ENCODE measurements around the gene C3AR1.

- TF ChIP-seq CEBPB (IDR thresholded peaks at IDR 0.05) (no peak), CTCF (IDR thresholded peaks at IDR 0.05) (no peak), EP300 (IDR thresholded peaks at IDR 0.05) (no peak)
Observed at GRCh38 chr12:8012651-8013309, 53.4 kb downstream of the C3AR1 start.
